Thymus (tissue), 14 donors: Measurements from ENCODE around the gene ARHGAP29. TPM values are rescaled to one million over a fixed set of nuclear protein-coding genes. Genes with fewer than 3 reads are reported as not detected.

Experiments
- DNase-seq, 9 donors: peaks; one replicate each; pipeline ENCODE4 v3.0.0-alpha.2; 2013; ENCODE audit warnings: low spot score in 9 of 9, low read depth in 6 of 9, missing footprints in 1 of 9
- H3K27ac ChIP-seq, 2 donors: one replicate each; pipeline ENCODE4 v1.5.1; 2013; ENCODE audit warnings: control low read depth in 1 of 2, low read depth in 1 of 2, low read length in 1 of 2, mild to moderate bottlenecking in 1 of 2, moderate library complexity in 1 of 2
- H3K27me3 ChIP-seq, 2 donors: one replicate each; pipeline ENCODE4 v1.5.1; 2013; ENCODE audit warnings: low read length in 1 of 2; ENCODE audit not compliant: control insufficient read depth in 2 of 2, insufficient read depth in 1 of 2
- H3K36me3 ChIP-seq, 2 donors: one replicate each; pipeline ENCODE4 v1.5.1; 2013; ENCODE audit warnings: low read length in 1 of 2, mild to moderate bottlenecking in 1 of 2, moderate library complexity in 1 of 2; ENCODE audit not compliant: control insufficient read depth in 2 of 2, insufficient read depth in 2 of 2
- H3K4me1 ChIP-seq, 2 donors: one replicate each; pipeline ENCODE4 v1.5.1; 2013; ENCODE audit warnings: low read length in 2 of 2; ENCODE audit not compliant: control insufficient read depth in 2 of 2, insufficient read depth in 2 of 2
- H3K4me3 ChIP-seq, 2 donors: one replicate each; pipeline ENCODE4 v1.5.1; 2013; ENCODE audit warnings: low read length in 2 of 2, control low read depth in 1 of 2, mild to moderate bottlenecking in 1 of 2
- H3K9me3 ChIP-seq, 2 donors: one replicate each; pipeline ENCODE4 v1.5.1; 2013; ENCODE audit warnings: low read length in 1 of 2, mild to moderate bottlenecking in 1 of 2; ENCODE audit not compliant: control insufficient read depth in 2 of 2, insufficient read depth in 1 of 2
- WGBS: extraction: QIAGEN DNeasy Blood & Tissue Kit; methylation state at CpG from one replicate; pipeline ENCODE4 v1.1.7; 2013; 5-methylcytosine and 5-hydroxymethylcytosine counted together
- long read RNA-seq, 10 donors: transcript quantifications; one replicate each; lab custom pipeline, GENCODE V29; 2026
- polyA plus RNA-seq: library from polyadenylated mRNA; stranded (reverse); fragments of 200-250 nt; gene quantifications from one replicate; pipeline ENCODE4 v1.2.3, GENCODE V29; 2013
- total RNA-seq: library from RNA; stranded (reverse); fragments of 120-200 nt; gene quantifications from one replicate; pipeline ENCODE4 v1.2.4, GENCODE V29; 2013
- donor health status: healthy.

The ARHGAP29 gene, protein sequence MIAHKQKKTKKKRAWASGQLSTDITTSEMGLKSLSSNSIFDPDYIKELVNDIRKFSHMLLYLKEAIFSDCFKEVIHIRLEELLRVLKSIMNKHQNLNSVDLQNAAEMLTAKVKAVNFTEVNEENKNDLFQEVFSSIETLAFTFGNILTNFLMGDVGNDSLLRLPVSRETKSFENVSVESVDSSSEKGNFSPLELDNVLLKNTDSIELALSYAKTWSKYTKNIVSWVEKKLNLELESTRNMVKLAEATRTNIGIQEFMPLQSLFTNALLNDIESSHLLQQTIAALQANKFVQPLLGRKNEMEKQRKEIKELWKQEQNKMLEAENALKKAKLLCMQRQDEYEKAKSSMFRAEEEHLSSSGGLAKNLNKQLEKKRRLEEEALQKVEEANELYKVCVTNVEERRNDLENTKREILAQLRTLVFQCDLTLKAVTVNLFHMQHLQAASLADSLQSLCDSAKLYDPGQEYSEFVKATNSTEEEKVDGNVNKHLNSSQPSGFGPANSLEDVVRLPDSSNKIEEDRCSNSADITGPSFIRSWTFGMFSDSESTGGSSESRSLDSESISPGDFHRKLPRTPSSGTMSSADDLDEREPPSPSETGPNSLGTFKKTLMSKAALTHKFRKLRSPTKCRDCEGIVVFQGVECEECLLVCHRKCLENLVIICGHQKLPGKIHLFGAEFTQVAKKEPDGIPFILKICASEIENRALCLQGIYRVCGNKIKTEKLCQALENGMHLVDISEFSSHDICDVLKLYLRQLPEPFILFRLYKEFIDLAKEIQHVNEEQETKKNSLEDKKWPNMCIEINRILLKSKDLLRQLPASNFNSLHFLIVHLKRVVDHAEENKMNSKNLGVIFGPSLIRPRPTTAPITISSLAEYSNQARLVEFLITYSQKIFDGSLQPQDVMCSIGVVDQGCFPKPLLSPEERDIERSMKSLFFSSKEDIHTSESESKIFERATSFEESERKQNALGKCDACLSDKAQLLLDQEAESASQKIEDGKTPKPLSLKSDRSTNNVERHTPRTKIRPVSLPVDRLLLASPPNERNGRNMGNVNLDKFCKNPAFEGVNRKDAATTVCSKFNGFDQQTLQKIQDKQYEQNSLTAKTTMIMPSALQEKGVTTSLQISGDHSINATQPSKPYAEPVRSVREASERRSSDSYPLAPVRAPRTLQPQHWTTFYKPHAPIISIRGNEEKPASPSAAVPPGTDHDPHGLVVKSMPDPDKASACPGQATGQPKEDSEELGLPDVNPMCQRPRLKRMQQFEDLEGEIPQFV
- total RNA-seq (5.4 TPM), polyA plus RNA-seq (10.8 TPM)
- long read RNA-seq, donor 1, result 0 reads
- long read RNA-seq, donor 2, partial matches to known transcripts, result 0 of 1 reads
- long read RNA-seq, donor 2, other reads (novel, unspliced or antisense), result 0 of 1 reads
- long read RNA-seq, donor 3, partial matches to known transcripts, result 0 of 1 reads
- long read RNA-seq, donor 3, other reads (novel, unspliced or antisense), result 0 of 1 reads
- long read RNA-seq, donor 4, result 0 reads
- long read RNA-seq, donor 5, full-length matches to known transcripts, result 2 of 2 reads
- long read RNA-seq, donor 5, partial matches to known transcripts, result 0 of 2 reads
- long read RNA-seq, donor 5, other reads (novel, unspliced or antisense), result 0 of 2 reads
- long read RNA-seq, donor 6, full-length matches to known transcripts, result 2 of 2 reads
- long read RNA-seq, donor 6, partial matches to known transcripts, result 0 of 2 reads
- long read RNA-seq, donor 6, other reads (novel, unspliced or antisense), result 0 of 2 reads
- long read RNA-seq, donor 7, result 0 reads
- long read RNA-seq, donor 8, result 0 reads
- long read RNA-seq, donor 9, result 0 reads
- long read RNA-seq, donor 10, full-length matches to known transcripts, result 1 of 1 reads
- long read RNA-seq, donor 10, partial matches to known transcripts, result 0 of 1 reads
- long read RNA-seq, donor 10, other reads (novel, unspliced or antisense), result 0 of 1 reads

DNA sequence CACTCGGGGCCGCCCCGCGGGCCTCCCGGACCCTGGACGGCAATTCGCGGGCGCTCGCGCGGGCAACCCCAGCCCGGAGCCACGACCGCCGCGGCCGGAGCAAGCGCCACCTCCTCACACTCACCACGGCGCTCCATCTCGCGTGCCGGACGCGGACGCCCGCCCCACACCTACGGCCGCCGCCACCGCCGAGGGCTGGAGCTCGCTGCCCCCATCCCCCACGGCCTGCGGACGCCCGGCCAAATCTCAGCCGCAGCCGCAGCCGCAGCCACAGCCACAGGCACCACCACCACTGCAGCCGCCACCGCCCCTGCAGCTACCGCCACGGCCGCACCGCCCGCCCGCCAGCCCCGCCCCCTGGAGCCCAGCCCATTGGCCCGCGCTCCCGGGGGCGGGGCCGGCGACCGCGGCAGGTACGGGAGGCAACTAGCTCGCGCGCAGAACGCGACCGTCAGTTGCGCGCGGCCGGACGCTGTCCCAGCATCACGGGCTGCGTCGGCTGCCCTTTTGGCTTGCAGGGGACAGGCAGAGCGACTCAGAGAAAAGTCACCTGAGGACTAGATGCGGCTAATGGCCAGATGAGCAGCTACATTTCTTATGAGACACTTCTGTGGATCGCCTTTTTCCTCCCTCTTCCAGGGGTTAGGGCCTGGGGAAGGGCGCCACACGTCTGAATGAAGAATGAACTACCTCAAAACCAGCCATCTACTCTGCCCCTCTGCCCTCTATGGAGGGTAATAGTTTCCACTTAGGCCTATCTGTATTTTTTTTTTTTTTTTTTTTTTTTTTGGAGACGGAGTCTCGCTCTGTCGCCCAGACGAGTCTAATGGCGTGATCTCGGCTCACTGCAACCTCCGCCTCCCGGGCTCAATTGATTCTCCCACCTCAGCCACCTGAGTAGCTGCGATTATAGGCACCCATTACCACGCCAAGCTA is at the start of gene ARHGAP29:
Gene ARHGAP29 (minus strand): TSS at position 294 of the 936 bp plus-strand sequence. CDS start 5,973 bp downstream, outside the sequence.
- WGBS, result 6% methylated on average over 88 of the region's 88 CpGs
- H3K36me3 ChIP-seq, result no peaks in the 10 kb centered on the region
- peaks cover 0 to 2% of the 10 kb centered on the region in 2 donors for H3K9me3 ChIP-seq
- H3K4me1 ChIP-seq, result peaks cover 0 to 15% of the 10 kb centered on the region in 2 donors
- peak within 1 kb of the TSS in 1 of 2 donors; percentile 66 for H3K27ac ChIP-seq
- H3K27me3 ChIP-seq, result peaks cover 58 to 85% of the 10 kb centered on the region in 2 donors
- peak; percentile 29 to 82 (median 67) for DNase-seq
- peak within 1 kb of the TSS; percentile 40 to 50 for H3K4me3 ChIP-seq

DNA sequence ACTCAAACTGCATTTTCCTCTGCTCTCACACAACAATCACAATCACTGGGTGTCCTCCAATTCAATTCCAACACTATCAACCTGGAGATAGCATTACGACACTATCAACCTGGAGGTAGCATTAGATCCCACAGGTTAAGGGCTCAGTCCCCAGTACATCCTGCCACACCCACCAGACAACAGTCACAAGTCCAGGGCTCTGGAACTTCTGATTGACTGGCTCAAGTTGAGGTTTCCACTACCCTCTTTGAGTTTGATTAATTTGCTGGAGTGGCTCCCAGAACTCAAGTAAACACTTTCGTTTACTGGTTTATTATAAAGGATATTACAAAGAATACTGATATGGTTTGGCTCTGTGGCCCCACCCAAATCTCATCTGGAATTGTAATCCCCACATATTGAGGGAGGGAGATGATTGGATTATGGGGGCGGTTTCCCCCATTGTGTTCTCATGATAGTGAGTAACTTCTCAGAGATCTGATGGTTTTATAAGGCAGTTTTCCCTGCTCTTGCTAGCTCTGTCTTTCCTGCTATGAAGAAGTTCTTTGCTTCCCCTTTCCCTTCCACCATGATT is 49.6 kb upstream of the ARHGAP29 start:
- Histone ChIP-seq H3K36me3 (no peaks in the 10 kb centered on the region), H3K27me3 (peaks cover 0 to 3% of the 10 kb centered on the region in 2 donors), H3K4me1 (no peaks in the 10 kb centered on the region), H3K4me3 (no peak overlapping the region), H3K9me3 (no peaks in the 10 kb centered on the region), H3K27ac (no peak overlapping the region)
- 97% methylated on average over 3 of the region's 3 CpGs for WGBS
- no peak for DNase-seq

GRCh38 chr1:94285031-94285654 is 47.8 kb upstream of the ARHGAP29 start:
- DNase-seq, result no peak
- Histone ChIP-seq H3K27me3 (peaks cover 0 to 3% of the 10 kb centered on the region in 2 donors), H3K36me3 (no peaks in the 10 kb centered on the region), H3K27ac (no peak overlapping the region), H3K4me3 (no peak overlapping the region), H3K4me1 (no peaks in the 10 kb centered on the region), H3K9me3 (no peaks in the 10 kb centered on the region)
- 96% methylated on average over 4 of the region's 4 CpGs for WGBS

GRCh38 chr1:94284476-94284875 is 47.1 kb upstream of the ARHGAP29 start:
- Histone ChIP-seq H3K4me1 (no peaks in the 10 kb centered on the region), H3K36me3 (no peaks in the 10 kb centered on the region), H3K9me3 (no peaks in the 10 kb centered on the region), H3K4me3 (no peak overlapping the region), H3K27ac (no peak overlapping the region), H3K27me3 (peaks cover 0 to 3% of the 10 kb centered on the region in 2 donors)
- WGBS, result 62% methylated on average over 2 of the region's 2 CpGs
- peak in 2 of 9 donors; percentile 6 to 24 for DNase-seq

DNA sequence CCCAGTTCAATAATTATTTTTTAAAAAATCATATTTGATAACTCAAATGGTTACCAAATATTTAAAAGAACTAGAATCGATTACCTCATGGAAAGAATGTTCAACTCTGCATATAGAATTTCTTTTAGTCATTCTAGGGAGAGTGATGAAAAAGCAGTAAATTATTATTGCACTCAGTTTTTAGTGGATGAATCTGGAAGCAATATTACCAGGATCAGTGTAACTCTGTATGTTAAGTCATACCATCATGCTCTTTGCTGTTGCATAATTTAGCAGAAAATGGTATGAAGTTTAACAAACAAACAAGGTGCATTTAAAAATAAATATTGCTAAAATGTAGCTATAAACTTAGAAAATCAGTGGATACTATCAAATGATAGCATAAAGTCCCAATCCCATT is 46.1 kb upstream of the ARHGAP29 start:
- Histone ChIP-seq H3K36me3 (no peaks in the 10 kb centered on the region), H3K27ac (no peak overlapping the region), H3K4me3 (no peak overlapping the region), H3K4me1 (no peaks in the 10 kb centered on the region), H3K27me3 (peaks cover 0 to 3% of the 10 kb centered on the region in 2 donors), H3K9me3 (no peaks in the 10 kb centered on the region)
- DNase-seq, result no peak
- WGBS, result 97% methylated on average over 1 of the region's 1 CpG

DNA sequence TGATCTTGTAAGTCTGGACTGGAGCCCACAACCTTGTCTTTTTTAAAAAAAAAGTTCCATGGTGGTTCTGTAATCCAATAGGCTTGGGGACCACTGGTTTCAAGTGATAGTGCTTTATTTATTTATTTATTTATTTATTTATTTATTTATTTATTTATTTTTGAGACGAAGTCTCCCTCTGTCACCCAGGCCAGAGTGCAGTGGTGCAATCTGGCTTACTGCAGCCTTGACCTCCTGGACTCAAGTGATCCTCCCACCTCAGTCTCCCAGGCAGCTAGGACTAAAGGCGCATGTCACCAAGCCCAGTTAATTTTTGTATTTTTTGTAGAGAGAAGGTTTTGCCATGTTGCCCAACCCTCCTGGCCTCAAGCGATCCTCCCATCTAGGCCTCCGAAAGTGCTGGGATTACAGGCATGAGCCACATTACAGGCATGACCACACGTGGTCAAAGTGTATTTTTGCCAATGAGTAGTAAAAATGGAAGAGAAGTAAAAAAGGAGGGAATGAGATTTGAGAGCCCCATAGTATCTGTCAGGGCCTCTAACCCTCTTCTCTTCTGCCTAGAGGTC is 44.8 kb upstream of the ARHGAP29 start:
- Histone ChIP-seq H3K4me3 (no peak overlapping the region), H3K27ac (no peak overlapping the region), H3K36me3 (no peaks in the 10 kb centered on the region), H3K4me1 (no peaks in the 10 kb centered on the region), H3K9me3 (no peaks in the 10 kb centered on the region), H3K27me3 (peaks cover 0 to 3% of the 10 kb centered on the region in 2 donors)
- no peak for DNase-seq
- 97% methylated on average over 5 of the region's 5 CpGs for WGBS
